ENCODE results near the gene KLC4. TPM values are rescaled to one million over a fixed set of nuclear protein-coding genes. Genes with fewer than 3 reads are reported as not detected.
A peak's percentile ranks its signal among the peaks of the same experiment; 100 is the strongest.

The KLC4 gene
- total RNA-seq, 1 donor from 2014 or later = 41.4 TPM

DNA sequence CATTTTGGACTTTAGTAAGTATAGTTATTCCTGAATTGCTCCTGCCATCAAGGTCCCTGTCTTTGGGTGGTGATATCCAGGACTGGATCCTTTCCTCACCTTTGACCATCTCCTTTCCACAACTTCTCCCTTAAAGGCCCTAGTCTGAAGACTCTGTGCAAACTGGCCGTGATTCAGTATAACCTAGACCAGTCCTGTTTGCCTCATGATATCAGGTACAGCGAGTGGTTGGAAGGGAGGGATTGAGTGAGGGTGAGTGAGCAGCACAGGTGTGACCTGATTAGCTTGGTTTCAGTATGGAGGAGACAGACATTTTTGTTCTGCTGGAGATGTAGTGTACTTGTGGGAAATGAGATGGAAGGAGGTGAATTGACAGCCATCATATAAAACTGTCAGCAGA is 40.3 kb upstream of the KLC4 start:
- Mint-ChIP-seq H3K27me3 (ENCODE audit: unreplicated experiment) (peaks cover 15% of the 10 kb centered on the region), H3K4me1 (ENCODE audit: unreplicated experiment) (peaks cover 63% of the 10 kb centered on the region), H3K4me3 (ENCODE audit: unreplicated experiment) (peak overlapping the region; percentile 86), H3K27ac (ENCODE audit: unreplicated experiment) (peak overlapping the region; percentile 89), H3K36me3 (ENCODE audit: low read depth, unreplicated experiment) (peaks cover 19% of the 10 kb centered on the region), H3K9me3 (ENCODE audit: unreplicated experiment) (no peaks in the 10 kb centered on the region)
- no peak for DNase-seq (ENCODE audit: low spot score)
- TF ChIP-seq, protein P1, sequence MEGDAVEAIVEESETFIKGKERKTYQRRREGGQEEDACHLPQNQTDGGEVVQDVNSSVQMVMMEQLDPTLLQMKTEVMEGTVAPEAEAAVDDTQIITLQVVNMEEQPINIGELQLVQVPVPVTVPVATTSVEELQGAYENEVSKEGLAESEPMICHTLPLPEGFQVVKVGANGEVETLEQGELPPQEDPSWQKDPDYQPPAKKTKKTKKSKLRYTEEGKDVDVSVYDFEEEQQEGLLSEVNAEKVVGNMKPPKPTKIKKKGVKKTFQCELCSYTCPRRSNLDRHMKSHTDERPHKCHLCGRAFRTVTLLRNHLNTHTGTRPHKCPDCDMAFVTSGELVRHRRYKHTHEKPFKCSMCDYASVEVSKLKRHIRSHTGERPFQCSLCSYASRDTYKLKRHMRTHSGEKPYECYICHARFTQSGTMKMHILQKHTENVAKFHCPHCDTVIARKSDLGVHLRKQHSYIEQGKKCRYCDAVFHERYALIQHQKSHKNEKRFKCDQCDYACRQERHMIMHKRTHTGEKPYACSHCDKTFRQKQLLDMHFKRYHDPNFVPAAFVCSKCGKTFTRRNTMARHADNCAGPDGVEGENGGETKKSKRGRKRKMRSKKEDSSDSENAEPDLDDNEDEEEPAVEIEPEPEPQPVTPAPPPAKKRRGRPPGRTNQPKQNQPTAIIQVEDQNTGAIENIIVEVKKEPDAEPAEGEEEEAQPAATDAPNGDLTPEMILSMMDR (IDR thresholded peaks at IDR 0.05; ENCODE audit: unreplicated experiment) = no peak

DNA sequence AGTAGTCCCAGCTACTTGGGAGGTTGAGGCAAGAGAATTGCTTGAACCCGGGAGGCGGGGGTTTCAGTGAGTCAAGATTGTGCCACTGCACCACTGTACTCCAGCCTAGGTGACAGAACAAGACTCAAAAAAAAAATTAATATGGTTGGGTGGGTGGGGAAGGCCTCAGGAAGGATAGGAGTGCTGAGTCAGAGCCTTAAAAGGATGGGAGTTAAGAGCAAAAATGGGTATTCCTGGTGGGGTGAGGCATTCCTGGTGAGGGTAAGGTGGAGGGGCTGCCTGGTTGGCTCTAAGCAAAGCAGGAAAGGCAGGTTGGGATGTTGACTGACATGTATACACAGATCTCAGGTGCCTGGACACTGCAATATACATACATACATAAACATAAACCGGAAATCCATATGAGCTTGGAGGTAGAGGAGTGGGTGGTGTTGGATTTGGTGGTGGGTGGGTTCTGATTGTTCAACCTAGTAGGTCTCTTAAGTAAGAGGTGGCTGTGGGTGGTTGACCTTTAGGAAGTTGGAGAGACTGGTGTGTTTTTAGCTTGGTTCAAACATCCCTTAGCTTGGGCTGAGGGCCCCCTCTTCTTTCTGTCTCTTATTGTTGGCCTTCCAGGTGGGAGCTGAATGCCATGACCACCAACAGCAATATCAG is 39.3 kb upstream of the KLC4 start:
- DNase-seq (ENCODE audit: low spot score) = no peak
- peaks cover 14% of the 10 kb centered on the region for H3K27me3 Mint-ChIP-seq (ENCODE audit: unreplicated experiment)
- peaks cover 54% of the 10 kb centered on the region for H3K4me1 Mint-ChIP-seq (ENCODE audit: unreplicated experiment)
- peak overlapping the region; percentile 74 for H3K4me3 Mint-ChIP-seq (ENCODE audit: unreplicated experiment)
- H3K36me3 Mint-ChIP-seq (ENCODE audit: low read depth, unreplicated experiment) = peaks cover 29% of the 10 kb centered on the region
- peak overlapping the region; percentile 87 for H3K27ac Mint-ChIP-seq (ENCODE audit: unreplicated experiment)
- no peaks in the 10 kb centered on the region for H3K9me3 Mint-ChIP-seq (ENCODE audit: unreplicated experiment)
- TF ChIP-seq, protein P1 (IDR thresholded peaks at IDR 0.05; ENCODE audit: unreplicated experiment) = no peak

- no peak for DNase-seq (ENCODE audit: low spot score)
- peaks cover 30% of the 10 kb centered on the region for H3K36me3 Mint-ChIP-seq (ENCODE audit: low read depth, unreplicated experiment)
- H3K9me3 Mint-ChIP-seq (ENCODE audit: unreplicated experiment) = no peaks in the 10 kb centered on the region
These were observed 38.6 kb upstream of the KLC4 start for GRCh38 chr6:43020847-43021246.

GRCh38 chr6:43021270-43022047 is 38.0 kb upstream of the KLC4 start, which contains the start of gene RRP36:
Gene RRP36, plus strand, starts transcription at chr6:43021623. Its CDS starts 32 bp downstream, at chr6:43021655.
- Mint-ChIP-seq H3K36me3 (ENCODE audit: low read depth, unreplicated experiment) (peaks cover 29% of the 10 kb centered on the region), H3K9me3 (ENCODE audit: unreplicated experiment) (no peaks in the 10 kb centered on the region), H3K4me3 (ENCODE audit: unreplicated experiment) (peak within 1 kb of the TSS; percentile 99), H3K27ac (ENCODE audit: unreplicated experiment) (peak within 1 kb of the TSS; percentile 97), H3K27me3 (ENCODE audit: unreplicated experiment) (peaks cover 14% of the 10 kb centered on the region), H3K4me1 (ENCODE audit: unreplicated experiment) (peaks cover 44% of the 10 kb centered on the region)
- TF ChIP-seq, protein P1 (IDR thresholded peaks at IDR 0.05; ENCODE audit: unreplicated experiment) = no peak
- peak; percentile 76 for DNase-seq (ENCODE audit: low spot score)

More at GRCh38 chr6:43020847-43021246, 38.6 kb upstream of the KLC4 start:
- Mint-ChIP-seq H3K4me3 (ENCODE audit: unreplicated experiment) (peak overlapping the region; percentile 89), H3K27me3 (ENCODE audit: unreplicated experiment) (peaks cover 14% of the 10 kb centered on the region), H3K27ac (ENCODE audit: unreplicated experiment) (peak overlapping the region; percentile 74), H3K4me1 (ENCODE audit: unreplicated experiment) (peaks cover 50% of the 10 kb centered on the region)
- TF ChIP-seq, protein P1 (IDR thresholded peaks at IDR 0.05; ENCODE audit: unreplicated experiment) = no peak

GRCh38 chr6:43024436-43024835 is 35.0 kb upstream of the KLC4 start:
- Mint-ChIP-seq H3K36me3 (ENCODE audit: low read depth, unreplicated experiment) (peaks cover 36% of the 10 kb centered on the region), H3K27me3 (ENCODE audit: unreplicated experiment) (peaks cover 6% of the 10 kb centered on the region), H3K4me1 (ENCODE audit: unreplicated experiment) (peaks cover 16% of the 10 kb centered on the region), H3K27ac (ENCODE audit: unreplicated experiment) (peak overlapping the region; percentile 70), H3K9me3 (ENCODE audit: unreplicated experiment) (no peaks in the 10 kb centered on the region), H3K4me3 (ENCODE audit: unreplicated experiment) (peak overlapping the region; percentile 29)
- TF ChIP-seq, protein P1 (IDR thresholded peaks at IDR 0.05; ENCODE audit: unreplicated experiment) = no peak
- no peak for DNase-seq (ENCODE audit: low spot score)

All from endothelial cell (in vitro differentiated cells).